Endothelial cell of umbilical vein (primary cell): Measurements from ENCODE around the gene KIF6. TPM values are rescaled to one million over a fixed set of nuclear protein-coding genes. Genes with fewer than 3 reads are reported as not detected.

Experiments used
- BruUV-seq: library from RNA; stranded (reverse); fragments of 400-500 nt; replicated peaks from 2 replicates; lab custom pipeline; 2021; lab: Mats Ljungman, UMichigan
- CTCF ChIA-PET: fragments of 300-600, 350-600 bp; sonication (Branson Sonifier 250); formaldehyde crosslinking; loops from one replicate; lab custom pipeline; 2021; ENCODE audit warnings: antibody characterized with exemption, inconsistent platforms; lab: Charles Lee
- POLR2A ChIA-PET: fragments of 300-600, 350-600 bp; sonication (Branson Sonifier 250); formaldehyde crosslinking; loops from one replicate; lab custom pipeline; 2021; ENCODE audit warnings: antibody characterized with exemption, inconsistent platforms; lab: Charles Lee
- DNase-seq: peaks from one replicate; pipeline ENCODE4 v3.0.0-alpha.2; 2011; ENCODE audit warnings: low read depth, low spot score
- FAIRE-seq: peaks from 2 replicates; lab custom pipeline; 2011; peaks lifted over from hg19 to GRCh38; lab: Jason Lieb, UNC
- H2AFZ ChIP-seq: 2 replicates; pipeline ENCODE4 v1.6.0; 2012; ENCODE audit warnings: low read depth, low read length, control low read depth, inconsistent platforms
- H3K27ac ChIP-seq: 2 replicates; pipeline ENCODE4 v1.5.1; 2011; ENCODE audit warnings: low read depth, mild to moderate bottlenecking, control low read depth, low read length, moderate library complexity; ENCODE audit not compliant: insufficient read depth
- H3K27me3 ChIP-seq, 2 experiments: 2 replicates each; pipeline versions ENCODE4 v1.6.0 to v1.6.1; 2011; ENCODE audit warnings: low read length in 2 of 2, mixed read lengths in 1 of 2; ENCODE audit not compliant: control insufficient read depth in 2 of 2, insufficient read depth in 2 of 2
- H3K36me3 ChIP-seq, 2 experiments: 2 replicates in 1 of 2; 3 replicates in 1 of 2; pipeline ENCODE4 v1.5.1; 2011; ENCODE audit warnings: low read length in 2 of 2, mild to moderate bottlenecking in 1 of 2, moderate library complexity in 1 of 2; ENCODE audit not compliant: control insufficient read depth in 2 of 2, insufficient read depth in 2 of 2; ENCODE audit errors: extremely low read depth in 1 of 2
- H3K4me1 ChIP-seq: 3 replicates; pipeline ENCODE4 v1.5.1; 2011; ENCODE audit warnings: mild to moderate bottlenecking, low read length; ENCODE audit not compliant: control insufficient read depth, insufficient read depth; ENCODE audit errors: extremely low read depth
- H3K4me2 ChIP-seq: 2 replicates; pipeline ENCODE4 v1.6.1; 2011; ENCODE audit warnings: low read length, control low read depth, mixed read lengths; ENCODE audit not compliant: insufficient read depth
- H3K4me3 ChIP-seq, 3 experiments: fragments of 200-600 bp in 1 of 3; sonication (generic), shearing (Covaris generic) in 1 of 3; replicated peaks in 1 of 3; 2 replicates each; pipeline ENCODE4 v1.5.1; 2011 to 2016; ENCODE audit warnings: control low read depth in 3 of 3, low read length in 3 of 3, mild to moderate bottlenecking in 2 of 3, inconsistent platforms in 1 of 3, low read depth in 1 of 3, moderate library complexity in 1 of 3; ENCODE audit not compliant: insufficient read depth in 1 of 3
- H3K79me2 ChIP-seq: 2 replicates; pipeline ENCODE4 v1.6.0; 2012; ENCODE audit warnings: low read length, inconsistent platforms; ENCODE audit not compliant: control insufficient read depth, insufficient read depth
- H3K9ac ChIP-seq: replicated peaks from 2 replicates; pipeline ENCODE3; 2011; ENCODE audit warnings: low read length, control low read depth; ENCODE audit not compliant: insufficient read depth; ENCODE audit errors: extremely low read depth
- H3K9me1 ChIP-seq: replicated peaks from 3 replicates; pipeline ENCODE4 v1.6.0; 2011; ENCODE audit warnings: mild to moderate bottlenecking, low read length; ENCODE audit not compliant: control insufficient read depth, insufficient read depth; ENCODE audit errors: extremely low read depth
- H3K9me3 ChIP-seq: replicated peaks from 2 replicates; pipeline ENCODE4 v1.5.1; 2012; ENCODE audit warnings: low read length, inconsistent platforms; ENCODE audit not compliant: control insufficient read depth, insufficient read depth
- H4K20me1 ChIP-seq: replicated peaks from 2 replicates; pipeline ENCODE3; 2011; ENCODE audit warnings: mild to moderate bottlenecking, low read length; ENCODE audit not compliant: control insufficient read depth, insufficient read depth; ENCODE audit errors: extremely low read depth
- EZH2 ChIP-seq: IDR thresholded peaks from 2 replicates; pipeline ENCODE4 v1.6.1; 2012; ENCODE audit warnings: borderline replicate concordance, low read depth, mild to moderate bottlenecking, moderate library complexity, low read length, inconsistent platforms; ENCODE audit not compliant: severe bottlenecking
- GATA2 ChIP-seq: IDR thresholded peaks from 2 replicates; pipeline ENCODE4 v1.7.0; 2011; ENCODE audit warnings: low read depth, mild to moderate bottlenecking, moderate library complexity, mixed read lengths, low read length; ENCODE audit not compliant: insufficient read length, insufficient read depth
- JUN ChIP-seq: IDR thresholded peaks from 2 replicates; pipeline ENCODE4 v1.6.1; 2011; ENCODE audit warnings: borderline replicate concordance, low read depth; ENCODE audit not compliant: insufficient read length, insufficient read depth
- dilution Hi-C: fragments of 300-500 bp; cut with MboI; formaldehyde crosslinking; loops from one replicate; pipeline ENCODE4 v1.15.0; 2019; ENCODE audit warnings: low sequenced_read_pairs; ENCODE audit not compliant: extremely low pct_ligation_motif_present
- intact Hi-C: fragments of 100-400 bp; cut with micrococcal nuclease; formaldehyde crosslinking; loops from one replicate; pipeline ENCODE4 v1.10.0; 2022
- polyA plus RNA-seq, 4 experiments: library from polyadenylated mRNA; depleted of rRNA in 3 of 4; stranded (reverse) in 3 of 4; unstranded in 1 of 4; fragments of >200 nt; gene quantifications; 2 replicates each; pipeline versions ENCODE4 v1.2.1 to v1.2.3, GENCODE V29; 2011 to 2012; ENCODE audit warnings: missing spikeins in 1 of 4
- total RNA-seq: library from RNA; stranded (reverse); gene quantifications from 2 replicates; pipeline ENCODE4 v1.2.3, GENCODE V29; 2021
- TF ChIP-seq, protein P1 (sequence below), 2 donors: IDR thresholded peaks; 1 replicate in 1 of 2; 2 replicates in 1 of 2; pipeline ENCODE4 v1.5.1; 2011; ENCODE audit warnings: low read length in 2 of 2, mild to moderate bottlenecking in 2 of 2, moderate library complexity in 2 of 2, control low read depth in 1 of 2, inconsistent platforms in 1 of 2, low read depth in 1 of 2; ENCODE audit not compliant: insufficient read depth in 1 of 2; ENCODE audit errors: extremely low read depth in 1 of 2

KIF6 gene
- total and polyA plus RNA-seq, 2 donors (not counting 3 experiments of a cell fraction or from before 2014, with no cell fraction given) = not detected

DNA sequence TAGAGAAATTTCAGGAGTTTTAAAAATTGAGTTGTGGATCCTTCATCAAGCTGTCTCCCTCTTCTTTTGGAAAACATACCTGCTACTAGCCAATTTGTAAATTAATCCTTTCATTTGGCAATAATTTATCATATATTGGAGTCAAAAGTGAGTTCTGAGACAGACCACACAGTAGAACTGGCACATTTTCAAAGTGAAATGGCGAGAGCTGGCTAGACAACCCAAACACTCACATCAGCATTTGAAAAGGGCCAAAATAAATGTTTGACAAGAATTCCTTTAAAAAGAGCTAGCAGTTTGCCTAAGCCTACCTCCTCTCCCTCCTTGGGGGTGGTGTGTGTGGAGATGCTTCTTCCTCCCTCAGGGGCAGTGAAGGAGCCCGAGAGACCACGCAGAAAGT is 354.8 kb downstream of the KIF6 start:
- FAIRE-seq = no peak
- intact Hi-C loops = no loop called here
- CTCF ChIA-PET = interaction anchor here (0.9 kb wide), 1 partner anchor 8 kb away, joined by 7 read pairs; no protein-coding TSS in a partner anchor

DNA sequence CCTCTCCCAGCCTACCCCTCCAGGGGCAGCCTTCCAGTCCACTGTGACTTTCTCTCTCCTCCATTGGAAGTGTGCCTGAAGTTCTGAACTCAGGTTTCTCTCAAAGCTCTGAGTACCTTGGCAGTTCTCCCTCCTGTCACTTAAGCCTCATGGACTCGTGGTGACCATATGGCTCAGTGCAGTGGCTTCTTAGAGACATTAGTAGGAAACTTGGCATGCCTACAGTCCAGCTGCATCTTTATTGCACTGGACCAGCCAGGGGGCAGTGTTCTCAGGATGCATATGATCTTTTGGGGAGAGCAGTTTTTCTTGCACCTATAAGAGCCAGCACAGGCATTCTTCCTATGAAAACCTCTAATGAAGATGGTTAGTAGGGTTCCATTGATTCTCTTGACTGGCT is 355.2 kb downstream of the KIF6 start:
- Histone ChIP-seq H3K4me2 (no peak overlapping the region), H3K27ac (no peak overlapping the region), H3K4me1 (no peaks in the 10 kb centered on the region), H3K4me3 (no peak overlapping the region), H3K9me1 (no peaks in the 10 kb centered on the region), H3K9me3 (no peaks in the 10 kb centered on the region), H3K79me2 (no peaks in the 10 kb centered on the region), H3K9ac (no peak overlapping the region), H2AFZ (no peak overlapping the region), H4K20me1 (no peaks in the 10 kb centered on the region), H3K27me3 (no peaks in the 10 kb centered on the region), H3K36me3 (no peaks in the 10 kb centered on the region)
- TF ChIP-seq JUN (no peak), EZH2 (no peak), GATA2 (no peak)
- TF ChIP-seq, protein P1, sequence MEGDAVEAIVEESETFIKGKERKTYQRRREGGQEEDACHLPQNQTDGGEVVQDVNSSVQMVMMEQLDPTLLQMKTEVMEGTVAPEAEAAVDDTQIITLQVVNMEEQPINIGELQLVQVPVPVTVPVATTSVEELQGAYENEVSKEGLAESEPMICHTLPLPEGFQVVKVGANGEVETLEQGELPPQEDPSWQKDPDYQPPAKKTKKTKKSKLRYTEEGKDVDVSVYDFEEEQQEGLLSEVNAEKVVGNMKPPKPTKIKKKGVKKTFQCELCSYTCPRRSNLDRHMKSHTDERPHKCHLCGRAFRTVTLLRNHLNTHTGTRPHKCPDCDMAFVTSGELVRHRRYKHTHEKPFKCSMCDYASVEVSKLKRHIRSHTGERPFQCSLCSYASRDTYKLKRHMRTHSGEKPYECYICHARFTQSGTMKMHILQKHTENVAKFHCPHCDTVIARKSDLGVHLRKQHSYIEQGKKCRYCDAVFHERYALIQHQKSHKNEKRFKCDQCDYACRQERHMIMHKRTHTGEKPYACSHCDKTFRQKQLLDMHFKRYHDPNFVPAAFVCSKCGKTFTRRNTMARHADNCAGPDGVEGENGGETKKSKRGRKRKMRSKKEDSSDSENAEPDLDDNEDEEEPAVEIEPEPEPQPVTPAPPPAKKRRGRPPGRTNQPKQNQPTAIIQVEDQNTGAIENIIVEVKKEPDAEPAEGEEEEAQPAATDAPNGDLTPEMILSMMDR (IDR thresholded peaks at IDR 0.05; ENCODE audit: extremely low read depth in 1 of 2, insufficient read depth in 1 of 2, low read depth in 1 of 2, low read length in 2 of 2) = no peak
- intact Hi-C loops (no loop called here), dilution Hi-C loops (no loop called here)
- DNase-seq = no peak
- ChIA-PET CTCF (no interaction called here), POLR2A (no interaction called here)
- FAIRE-seq = no peak
- no TSS peak for BruUV-seq

More for the DNA sequence above, 354.8 kb downstream of the KIF6 start:
- Histone ChIP-seq H3K79me2 (no peaks in the 10 kb centered on the region), H3K9ac (no peak overlapping the region), H3K36me3 (no peaks in the 10 kb centered on the region), H3K9me1 (no peaks in the 10 kb centered on the region), H3K4me2 (no peak overlapping the region), H4K20me1 (no peaks in the 10 kb centered on the region), H3K4me1 (no peaks in the 10 kb centered on the region), H3K9me3 (no peaks in the 10 kb centered on the region), H3K27ac (no peak overlapping the region), H3K4me3 (no peak overlapping the region), H3K27me3 (no peaks in the 10 kb centered on the region), H2AFZ (no peak overlapping the region)
- no TSS peak for BruUV-seq
- dilution Hi-C loops = no loop called here
- no peak for TF ChIP-seq EZH2
- POLR2A ChIA-PET = no interaction called here
- no peak for DNase-seq
